ENCODE results near the gene ZNF214.
"Not testable (repeated sequence)": the region's sequence is repeated elsewhere in the genome, so short reads cannot be mapped to it uniquely, and the experiment has no call there.

The ZNF214 gene

DNA sequence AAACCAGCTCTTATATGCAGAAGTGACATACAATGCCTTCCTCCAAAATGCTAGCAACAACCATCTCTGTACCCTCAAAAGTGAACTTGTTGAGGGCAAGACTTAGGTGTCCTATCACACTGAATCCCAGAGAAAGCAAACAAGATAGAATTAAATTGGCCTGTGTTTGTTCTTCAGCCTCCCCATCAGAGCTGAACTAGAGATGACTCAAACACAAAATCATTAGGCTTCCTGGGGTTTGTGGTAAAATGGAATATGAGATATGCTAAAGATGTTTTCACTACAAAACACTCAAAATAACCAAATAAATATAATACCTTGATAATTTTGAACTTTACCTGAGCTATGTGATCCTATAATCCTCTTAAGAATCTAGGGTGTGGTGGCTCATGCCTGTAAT, 31.6 kb downstream of the ZNF214 start:
- DNase-seq (ENCODE audit: low spot score): no peak

DNA sequence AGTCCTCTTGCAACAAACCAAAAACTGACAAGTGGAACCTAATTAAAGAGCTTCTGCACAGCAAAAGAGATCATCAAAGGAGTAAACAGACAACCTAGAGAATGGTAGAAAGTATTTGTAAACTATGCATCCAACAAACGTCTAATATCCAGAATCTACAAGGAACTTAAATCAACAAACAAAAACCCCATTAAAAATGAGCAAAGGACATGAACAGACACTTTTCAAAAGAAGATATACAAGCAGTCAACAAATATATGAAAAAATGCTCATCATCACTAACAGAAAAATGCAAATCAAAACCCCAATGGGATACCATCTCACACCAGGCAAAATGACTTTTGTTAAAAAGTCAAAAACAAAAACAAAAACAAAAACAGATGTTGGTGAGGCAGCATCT, 33.7 kb downstream of the ZNF214 start:
- no peak for DNase-seq (ENCODE audit: low spot score)

DNA sequence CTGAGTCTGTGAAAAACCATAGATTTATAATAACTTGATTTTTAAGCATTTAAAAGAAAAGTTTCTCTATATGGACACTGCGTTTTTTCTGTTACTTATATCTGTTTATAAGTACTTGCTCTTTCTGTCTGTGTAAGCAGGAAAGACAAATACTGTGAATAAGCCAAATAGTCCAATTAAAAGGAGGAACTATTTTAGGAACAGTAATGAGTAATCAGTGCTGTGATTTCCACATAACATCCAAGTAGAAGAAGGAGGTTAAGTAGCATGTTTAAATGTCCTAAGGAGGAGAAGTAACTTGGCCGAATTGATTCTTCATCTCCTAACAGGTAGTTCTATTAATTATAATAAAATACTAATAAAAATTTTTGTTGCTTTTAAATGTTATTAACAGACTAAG, 40.8 kb downstream of the ZNF214 start:
- DNase-seq (ENCODE audit: low spot score): no peak

GRCh38 chr11:6969854-6970253, 50.3 kb downstream of the ZNF214 start:
- DNase-seq (ENCODE audit: low spot score): not testable (repeated sequence)

DNA sequence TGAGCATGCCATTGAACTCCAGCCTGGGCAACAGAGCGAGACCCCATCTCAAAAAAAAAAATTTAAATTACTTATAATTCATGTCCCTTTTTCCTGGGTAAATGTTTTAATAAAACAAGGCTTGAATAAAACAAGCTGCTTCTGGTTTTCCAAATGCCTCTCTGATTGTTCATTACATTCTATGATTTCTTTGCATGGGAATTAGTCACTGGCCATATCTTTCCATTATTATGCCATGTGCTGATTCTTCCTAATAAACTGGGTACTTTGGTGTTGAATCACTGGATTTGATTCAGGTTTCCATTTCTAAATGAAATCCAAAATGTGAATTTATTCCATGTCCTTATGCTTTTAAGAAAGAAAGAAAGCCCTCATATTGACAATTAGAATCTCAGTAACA, 51.3 kb downstream of the ZNF214 start:
- DNase-seq (ENCODE audit: low spot score): no peak

DNA sequence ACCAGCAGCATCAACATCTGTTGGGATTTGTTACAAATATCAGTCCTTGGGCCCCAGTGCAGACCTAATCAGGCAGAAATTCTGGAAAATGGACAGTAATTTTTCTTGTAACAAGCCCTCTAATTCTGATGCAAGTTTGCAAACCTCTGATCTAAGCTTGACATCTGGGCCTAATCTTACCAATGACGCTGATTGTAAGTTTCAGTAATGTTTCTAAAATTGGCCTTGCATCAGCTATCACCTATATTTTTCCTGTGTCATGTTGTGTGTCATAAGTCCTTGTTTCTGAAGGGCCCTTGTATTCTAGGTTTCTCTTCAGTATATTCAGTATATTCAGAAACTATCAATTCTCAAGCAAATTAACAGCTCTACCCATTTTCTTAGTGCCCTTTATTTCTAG, 57.5 kb downstream of the ZNF214 start:
- no peak for DNase-seq (ENCODE audit: low spot score)

GRCh38 chr11:6962141-6962540, 58.0 kb downstream of the ZNF214 start:
- DNase-seq (ENCODE audit: low spot score): no peak

- DNase-seq (ENCODE audit: low spot score): not testable (repeated sequence)
Observed at GRCh38 chr11:6954248-6954647, 65.9 kb downstream of the ZNF214 start.
